ENCODE results near the gene ST3GAL3.

ST3GAL3 gene

GRCh38 chr1:43854473-43854872 lies 147.1 kb downstream of the ST3GAL3 start:
- DNase-seq, result no peak

DNA sequence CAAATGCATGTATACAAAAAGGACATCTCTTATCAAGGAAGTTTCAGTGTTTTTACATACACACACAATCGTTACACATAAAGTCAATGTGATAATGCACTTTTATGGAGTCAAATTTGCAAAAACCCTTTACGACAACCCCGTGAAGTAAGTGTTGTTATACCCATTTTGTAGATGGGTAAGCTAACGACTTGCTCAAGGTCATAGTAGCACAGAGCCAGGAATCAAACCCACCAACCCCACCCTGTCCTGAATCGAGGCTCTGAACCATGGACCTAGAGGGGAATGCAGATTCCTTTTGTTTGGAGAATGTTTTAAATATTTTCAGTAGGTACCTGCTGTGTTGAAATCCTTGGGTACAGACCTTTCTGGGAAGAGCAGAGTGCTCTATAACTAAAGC lies 148.9 kb downstream of the ST3GAL3 start:
- DNase-seq, result no peak

- DNase-seq, result no peak
Observed at GRCh38 chr1:43857163-43857562, 149.8 kb downstream of the ST3GAL3 start.

GRCh38 chr1:43858324-43858723 lies 151.0 kb downstream of the ST3GAL3 start:
- DNase-seq, result no peak

DNA sequence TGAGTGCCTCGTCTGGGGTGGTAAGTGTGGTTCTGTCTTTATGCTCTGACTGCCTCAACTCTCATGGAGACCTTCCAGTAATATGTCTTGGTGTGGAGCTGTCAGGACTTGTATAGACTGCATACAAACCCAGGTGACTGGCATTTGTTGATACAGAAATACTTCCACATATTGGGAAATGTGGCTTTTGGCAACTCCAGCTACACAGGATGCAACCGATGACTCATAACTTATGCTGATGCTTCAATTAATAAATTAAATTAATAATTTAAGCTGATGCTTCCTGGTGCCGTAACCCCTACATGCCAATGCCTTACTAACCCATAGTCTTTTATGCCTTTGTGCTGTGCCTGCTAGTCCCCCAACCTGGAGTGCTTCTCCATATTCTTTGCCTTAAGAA lies 154.0 kb downstream of the ST3GAL3 start:
- no peak for DNase-seq

- DNase-seq, result no peak
Observed at GRCh38 chr1:43861988-43862735, 154.8 kb downstream of the ST3GAL3 start.

DNA sequence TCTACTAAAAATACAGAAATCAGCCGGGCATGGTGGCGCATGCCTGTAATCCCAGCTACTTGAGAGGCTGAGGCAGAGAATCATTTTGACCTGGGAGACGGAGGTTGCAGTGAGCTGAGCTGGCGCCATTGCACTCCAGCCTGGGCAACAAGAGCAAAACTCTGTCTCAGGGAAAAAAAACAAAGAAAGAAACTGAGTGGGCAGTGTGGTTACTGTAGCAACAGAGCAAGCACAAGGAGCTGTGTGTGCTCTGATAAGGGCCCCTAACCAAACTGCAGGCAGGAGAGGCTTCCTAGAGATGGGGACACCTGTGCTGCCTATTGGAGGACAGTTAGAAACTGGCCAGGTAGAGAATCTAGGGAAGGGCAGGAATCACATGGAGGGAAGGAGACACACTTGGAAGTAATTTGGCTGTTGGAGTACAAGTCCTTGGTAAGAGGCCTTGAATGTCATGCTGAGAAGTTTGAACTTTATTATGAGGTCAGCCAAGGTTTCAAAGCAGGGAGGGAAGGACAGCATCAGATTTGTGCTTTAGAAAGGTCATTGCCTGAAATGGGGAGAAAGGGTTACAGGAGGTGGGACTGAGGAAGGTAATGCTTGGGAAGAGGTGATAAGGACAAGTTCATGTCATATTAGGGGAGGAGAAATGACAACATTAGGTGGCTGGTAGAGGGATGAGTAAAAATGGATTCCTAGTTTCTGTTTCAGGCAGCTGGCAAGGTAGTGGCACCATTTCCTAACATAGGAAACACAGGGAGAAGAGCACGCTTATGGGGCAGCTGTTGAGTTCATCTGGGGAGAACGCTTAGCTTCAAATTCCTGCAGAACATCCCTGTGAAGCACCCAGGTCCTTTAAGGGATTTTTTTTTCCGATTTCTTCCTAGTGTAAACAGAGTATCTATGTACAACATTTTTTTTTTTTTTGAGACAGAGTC lies 157.0 kb downstream of the ST3GAL3 start:
- no peak for DNase-seq

- DNase-seq, result no peak
Observed at GRCh38 chr1:43866201-43866600, 158.9 kb downstream of the ST3GAL3 start.

DNA sequence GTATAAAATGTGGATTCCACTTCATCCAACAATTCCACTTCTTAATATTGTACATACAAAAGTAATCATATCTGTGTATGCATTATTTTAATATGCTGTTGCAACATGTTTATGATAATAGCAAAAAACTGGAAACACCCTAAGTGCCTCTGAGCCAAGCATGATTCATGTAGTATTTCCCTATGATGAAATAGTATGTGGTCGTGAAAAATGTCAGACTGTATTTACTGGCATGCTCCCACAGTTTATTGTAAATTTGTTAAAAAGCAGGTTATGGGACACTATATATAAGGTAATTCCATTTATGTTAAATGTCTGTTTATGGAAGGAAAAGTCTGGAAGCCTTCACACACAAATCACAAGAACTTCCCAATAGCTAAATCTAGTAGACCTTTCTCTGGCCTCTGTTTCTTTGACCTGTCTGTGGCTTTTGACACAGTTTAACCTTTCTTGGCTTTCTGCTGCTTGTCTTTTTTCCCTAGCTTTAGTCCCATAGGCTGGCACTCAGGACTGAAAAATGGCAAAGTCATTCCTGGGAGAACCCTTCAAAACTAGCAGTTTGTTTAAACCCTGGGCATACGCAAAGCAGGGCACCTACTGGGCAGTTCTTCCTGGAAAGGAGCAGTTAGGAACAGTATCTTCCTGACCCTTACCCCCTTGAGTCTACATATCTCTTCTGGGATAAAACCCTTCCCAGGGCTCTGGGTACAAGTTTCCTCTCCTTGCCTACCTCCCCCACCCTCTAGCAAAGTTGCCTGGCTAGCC lies 160.8 kb downstream of the ST3GAL3 start:
- no peak for DNase-seq

GRCh38 chr1:43868741-43869067 lies 161.4 kb downstream of the ST3GAL3 start:
- DNase-seq, result peak; percentile 58

- DNase-seq, result no peak
Observed at GRCh38 chr1:43870306-43870705, 163.0 kb downstream of the ST3GAL3 start.

- DNase-seq, result no peak
Observed at GRCh38 chr1:43871181-43871910, 164.0 kb downstream of the ST3GAL3 start.

DNA sequence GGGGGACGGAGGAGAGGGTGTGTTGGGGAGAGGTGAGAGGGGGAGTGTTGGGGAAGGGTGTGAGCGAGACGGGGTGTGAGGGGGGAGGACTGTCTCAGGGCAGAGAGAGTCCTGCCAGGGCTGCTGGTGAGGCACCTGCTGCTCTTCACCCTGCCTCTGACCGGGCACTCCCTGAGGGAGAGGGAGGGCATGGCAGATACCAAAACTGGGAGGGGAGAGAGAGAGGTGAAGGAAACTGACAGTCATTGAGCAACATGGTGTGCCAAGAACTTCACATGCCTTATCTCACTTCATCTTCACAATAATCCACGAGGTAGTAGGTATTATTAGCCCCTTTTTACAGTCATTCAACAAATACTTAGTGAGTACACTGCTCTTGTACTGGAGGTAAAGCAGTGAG lies 164.9 kb downstream of the ST3GAL3 start:
- DNase-seq, result no peak

- DNase-seq, result no peak
Observed at GRCh38 chr1:43873851-43874250, 166.5 kb downstream of the ST3GAL3 start.

DNA sequence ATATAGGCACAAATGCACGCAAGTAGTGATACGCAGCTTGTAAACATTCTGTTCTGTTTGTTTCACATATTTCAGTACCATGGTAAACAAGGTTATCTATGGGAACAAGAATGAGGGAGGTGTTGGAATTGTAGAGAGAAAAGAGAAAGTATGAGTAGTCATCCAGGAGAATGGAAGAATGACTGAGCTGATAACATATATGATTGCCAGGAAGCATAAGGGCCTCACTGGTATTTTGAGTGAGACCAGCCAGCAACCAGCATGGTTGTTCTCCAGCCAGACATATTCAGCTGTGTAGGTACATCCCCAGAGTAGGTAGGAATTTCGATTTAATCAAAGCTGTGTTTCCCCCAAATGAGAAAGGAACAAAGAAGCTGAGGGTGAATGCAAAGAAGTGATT lies 167.4 kb downstream of the ST3GAL3 start:
- DNase-seq, result no peak

- no peak for DNase-seq
Observed at GRCh38 chr1:43875331-43875730, 168.0 kb downstream of the ST3GAL3 start.

- no peak for DNase-seq
Observed at GRCh38 chr1:43877101-43877500, 169.8 kb downstream of the ST3GAL3 start.

GRCh38 chr1:43878440-43878839 lies 171.1 kb downstream of the ST3GAL3 start:
- DNase-seq, result no peak

GRCh38 chr1:43878854-43879253 lies 171.5 kb downstream of the ST3GAL3 start:
- DNase-seq, result peak; percentile 31

GRCh38 chr1:43879414-43879813 lies 172.1 kb downstream of the ST3GAL3 start:
- no peak for DNase-seq

GRCh38 chr1:43879996-43880395 lies 172.7 kb downstream of the ST3GAL3 start:
- no peak for DNase-seq

GRCh38 chr1:43880604-43881003 lies 173.3 kb downstream of the ST3GAL3 start:
- DNase-seq, result no peak

- no peak for DNase-seq
Observed at GRCh38 chr1:43881415-43881814, 174.1 kb downstream of the ST3GAL3 start.
